ENCODE measurements around the gene TRIM31. TPM values are rescaled to one million over a fixed set of nuclear protein-coding genes. Genes with fewer than 3 reads are reported as not detected.

The TRIM31 gene
- total RNA-seq, 1 donor from 2014 or later, result not detected

- intact Hi-C loops (cut with micrococcal nuclease), result loop anchor here (1.0 to 5.0 kb wide), 5 partner anchors 43 to 338 kb away; partner anchors contain the start of gene HLA-F
Observed at GRCh38 chr6:30060606-30061091, 52.2 kb downstream of the TRIM31 start.

- intact Hi-C loops (cut with micrococcal nuclease), result no loop called here
Observed at GRCh38 chr6:30055513-30055912, 57.4 kb downstream of the TRIM31 start.

GRCh38 chr6:30053682-30054081 is 59.2 kb downstream of the TRIM31 start:
- intact Hi-C loops (cut with micrococcal nuclease), result no loop called here

Other genes with a start within 250 kb of the TRIM31 start
- gene HLA-A, start 170.6 kb downstream of the TRIM31 start, total RNA-seq, result 2,396 and 2,407 TPM in 2 replicates
- 63.0 and 68.2 TPM in 2 replicates for gene POLR1H, start 51.8 kb downstream of the TRIM31 start, total RNA-seq
- 67.2 and 72.3 TPM in 2 replicates for gene PPP1R11, start 45.9 kb downstream of the TRIM31 start, total RNA-seq
- not detected in 2 replicates for gene RNF39, start 37.3 kb downstream of the TRIM31 start, total RNA-seq
- gene TRIM40, start 23.1 kb upstream of the TRIM31 start, total RNA-seq, result not detected in 2 replicates
- gene TRIM10, start 48.1 kb upstream of the TRIM31 start, total RNA-seq, result 0.34 and 0.37 TPM in 2 replicates
- 0.76 and 0.78 TPM in 2 replicates for gene TRIM15, start 50.5 kb upstream of the TRIM31 start, total RNA-seq
- 72.4 and 74.2 TPM in 2 replicates for gene TRIM26, start 100.3 kb upstream of the TRIM31 start, total RNA-seq
- gene TRIM39, start 213.8 kb upstream of the TRIM31 start, total RNA-seq, result 11.3 and 13.9 TPM in 2 replicates
- gene RPP21, start 232.1 kb upstream of the TRIM31 start, total RNA-seq, result 36.7 and 41.1 TPM in 2 replicates

Measured in T-helper 1 cell treated with Interleukin-12 subunit alpha and Interleukin-12 subunit beta and Interleukin-4 antibody, amounts not matched to agents 30 ng/mL and 1 ng/mL, for 36 hours (primary cell).